ENCODE data around the gene DGKD.

Gene DGKD

GRCh38 chr2:233503947-233504637, 149.8 kb downstream of the DGKD start:
- H3K4me3 ChIP-seq (ENCODE audit: low read depth, low read length), result no peak overlapping the region
- no peak for TF ChIP-seq CTCF (IDR thresholded peaks at IDR 0.05; ENCODE audit: borderline replicate concordance, insufficient read depth, low read depth, low read length)

GRCh38 chr2:233513953-233514655, 159.8 kb downstream of the DGKD start:
- H3K4me3 ChIP-seq (ENCODE audit: low read depth, low read length), result no peak overlapping the region
- TF ChIP-seq CTCF (IDR thresholded peaks at IDR 0.05; ENCODE audit: borderline replicate concordance, insufficient read depth, low read depth, low read length), result no peak

- TF ChIP-seq CTCF (IDR thresholded peaks at IDR 0.05; ENCODE audit: borderline replicate concordance, insufficient read depth, low read depth, low read length), result no peak
- H3K4me3 ChIP-seq (ENCODE audit: low read depth, low read length), result no peak overlapping the region
Measured at GRCh38 chr2:233519787-233520611, 165.7 kb downstream of the DGKD start.
